Keratinocyte (primary cell): Measurements from ENCODE around the gene FMR1NB. TPM values are rescaled to one million over a fixed set of nuclear protein-coding genes. Genes with fewer than 3 reads are reported as not detected.

Experiments used
- DNase-seq: peaks from one replicate; pipeline ENCODE4 v3.0.0-alpha.2; 2011; ENCODE audit warnings: low read depth, missing footprints, low spot score
- FAIRE-seq: peaks from 2 replicates; lab custom pipeline; 2011; peaks lifted over from hg19 to GRCh38; lab: Jason Lieb, UNC
- H2AFZ ChIP-seq: 2 replicates; pipeline ENCODE4 v1.6.0; 2012; ENCODE audit warnings: low read length, control low read depth, inconsistent platforms; ENCODE audit not compliant: control insufficient read depth
- H3K27ac ChIP-seq: 2 replicates; pipeline ENCODE4 v1.5.1; 2011; ENCODE audit warnings: low read length; ENCODE audit not compliant: control insufficient read depth, insufficient read depth
- H3K27me3 ChIP-seq: 3 replicates; pipeline ENCODE4 v1.6.0; 2011; ENCODE audit warnings: low read length; ENCODE audit not compliant: control insufficient read depth, insufficient read depth; ENCODE audit errors: extremely low read depth
- H3K36me3 ChIP-seq, 2 experiments: 2 replicates in 1 of 2; 3 replicates in 1 of 2; pipeline ENCODE4 v1.5.1; 2011; ENCODE audit warnings: low read length in 2 of 2, mild to moderate bottlenecking in 1 of 2; ENCODE audit not compliant: control insufficient read depth in 2 of 2, insufficient read depth in 2 of 2; ENCODE audit errors: extremely low read depth in 1 of 2
- H3K4me1 ChIP-seq: 3 replicates; pipeline ENCODE4 v1.5.1; 2011; ENCODE audit warnings: low read length; ENCODE audit not compliant: control insufficient read depth, insufficient read depth; ENCODE audit errors: extremely low read depth
- H3K4me2 ChIP-seq: 3 replicates; pipeline ENCODE4 v1.6.0; 2011; ENCODE audit warnings: low read depth, low read length; ENCODE audit not compliant: control insufficient read depth, insufficient read depth; ENCODE audit errors: extremely low read depth
- H3K4me3 ChIP-seq, 3 experiments: fragments of 200-600 bp in 1 of 3; sonication (generic) in 1 of 3; 2 replicates in 2 of 3; 3 replicates in 1 of 3; pipeline ENCODE4 v1.5.1; 2011 to 2016; ENCODE audit warnings: low read length in 3 of 3, mild to moderate bottlenecking in 3 of 3, control low read depth in 2 of 3, inconsistent platforms in 1 of 3, low read depth in 1 of 3, mixed read lengths in 1 of 3, mixed run types in 1 of 3, moderate library complexity in 1 of 3; ENCODE audit not compliant: control insufficient read depth in 2 of 3, insufficient read depth in 2 of 3; ENCODE audit errors: extremely low read depth in 1 of 3
- H3K79me2 ChIP-seq: 2 replicates; pipeline ENCODE4 v1.6.0; 2012; ENCODE audit warnings: low read length; ENCODE audit not compliant: control insufficient read depth, insufficient read depth
- H3K9ac ChIP-seq: 3 replicates; pipeline ENCODE4 v1.6.0; 2011; ENCODE audit warnings: low read length; ENCODE audit not compliant: control insufficient read depth, insufficient read depth; ENCODE audit errors: extremely low read depth
- H3K9me1 ChIP-seq: 3 replicates; pipeline ENCODE4 v1.6.0; 2011; ENCODE audit warnings: low read length; ENCODE audit not compliant: control insufficient read depth, insufficient read depth; ENCODE audit errors: extremely low read depth
- H3K9me3 ChIP-seq: 2 replicates; pipeline ENCODE4 v1.5.1; 2012; ENCODE audit warnings: low read depth, low read length; ENCODE audit not compliant: control insufficient read depth
- H4K20me1 ChIP-seq: 3 replicates; pipeline ENCODE4 v1.6.0; 2011; ENCODE audit warnings: low read length; ENCODE audit not compliant: control insufficient read depth, insufficient read depth; ENCODE audit errors: extremely low read depth
- CTCF ChIP-seq, 3 experiments: IDR thresholded peaks in 1 of 3; conservative IDR thresholded peaks in 1 of 3; optimal IDR thresholded peaks in 1 of 3; 2 replicates in 2 of 3; 3 replicates in 1 of 3; pipeline versions ENCODE3 to v1.5.1; 2011; ENCODE audit warnings: low read length in 3 of 3, mild to moderate bottlenecking in 3 of 3, moderate library complexity in 2 of 3, control low read depth in 1 of 3, inconsistent platforms in 1 of 3; ENCODE audit not compliant: insufficient read depth in 2 of 3; ENCODE audit errors: extremely low read depth in 1 of 3
- EZH2 ChIP-seq: IDR thresholded peaks from one replicate; pipeline ENCODE4 v1.6.1; 2012; ENCODE audit warnings: inconsistent platforms, mild to moderate bottlenecking, low read length, moderate library complexity
- dilution Hi-C: fragments of 300-500 bp; cut with MboI; formaldehyde crosslinking; loops from one replicate; pipeline ENCODE4 v1.7.0; 2020; ENCODE audit warnings: low sequenced_read_pairs; ENCODE audit not compliant: extremely low pct_ligation_motif_present
- polyA plus RNA-seq, 5 experiments: library from polyadenylated mRNA; depleted of rRNA in 3 of 5; stranded (reverse) in 3 of 5; stranded (forward) in 1 of 5; unstranded in 1 of 5; fragments of >200 nt; gene quantifications; 1 replicate in 1 of 5; 2 replicates in 3 of 5; 3 replicates in 1 of 5; pipeline versions ENCODE4 v1.2.1 to v1.2.3, GENCODE V29; 2011 to 2012; ENCODE audit warnings: missing spikeins in 2 of 5, low read depth in 1 of 5, low replicate concordance in 1 of 5

Gene FMR1NB
- polyA plus RNA-seq, 1 donor (not counting 4 experiments of a cell fraction or from before 2014, with no cell fraction given) = not detected

DNA sequence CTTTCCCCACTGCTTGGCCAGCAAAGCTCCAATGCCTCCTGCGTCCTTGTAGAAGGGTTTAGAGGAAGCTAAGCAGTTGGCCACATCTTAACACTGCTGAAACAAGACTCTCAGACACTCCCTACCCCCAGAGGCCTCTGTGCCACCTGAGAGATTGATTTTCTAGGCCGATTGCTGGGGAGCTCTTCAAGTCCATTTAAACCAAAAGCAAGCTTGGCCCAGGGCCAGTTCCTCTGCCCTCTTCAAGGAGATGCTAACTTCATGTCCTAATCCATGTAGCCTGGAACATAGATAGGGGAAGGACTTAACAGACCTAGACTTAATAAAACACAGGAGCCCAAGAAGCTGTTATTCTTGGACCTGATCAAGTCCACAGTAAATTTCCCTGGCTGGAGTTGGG, 27.2 kb upstream of the FMR1NB start:
- no peak for TF ChIP-seq CTCF (optimal IDR thresholded peaks at IDR 0.05 in 1 of 3, IDR thresholded peaks at IDR 0.05 in 1 of 3, conservative IDR thresholded peaks at IDR 0.05 in 1 of 3; ENCODE audit: extremely low read depth in 1 of 3, insufficient read depth in 2 of 3, low read length in 3 of 3)
- no peak for TF ChIP-seq EZH2
- FAIRE-seq = no peak

DNA sequence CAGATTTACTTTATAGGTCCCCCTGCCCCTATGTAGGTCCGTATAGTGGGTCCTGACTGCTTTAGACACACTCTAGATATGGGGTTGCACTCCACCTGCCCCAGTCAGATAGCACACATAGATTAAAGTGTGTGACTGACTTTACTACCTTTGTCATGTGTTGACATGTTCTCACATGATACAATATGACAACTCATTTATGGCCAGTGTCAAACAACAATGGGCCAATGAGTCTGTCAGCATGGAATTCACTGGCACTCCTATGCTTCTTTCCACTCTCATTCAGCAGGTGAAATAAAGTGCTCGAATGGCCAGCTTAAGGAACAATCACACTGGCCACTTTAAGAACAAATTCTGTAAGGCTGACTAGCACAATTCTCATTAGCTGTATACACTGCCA, 23.8 kb upstream of the FMR1NB start:
- dilution Hi-C loops = no loop called here
- no peaks in the 10 kb centered on the region for H4K20me1 ChIP-seq
- no peak overlapping the region for H2AFZ ChIP-seq
- no peaks in the 10 kb centered on the region for H3K79me2 ChIP-seq
- FAIRE-seq = no peak
- H3K9me1 ChIP-seq = no peaks in the 10 kb centered on the region
- H3K9ac ChIP-seq = no peak overlapping the region
- H3K27me3 ChIP-seq = no peaks in the 10 kb centered on the region
- TF ChIP-seq CTCF (optimal IDR thresholded peaks at IDR 0.05 in 1 of 3, IDR thresholded peaks at IDR 0.05 in 1 of 3, conservative IDR thresholded peaks at IDR 0.05 in 1 of 3; ENCODE audit: extremely low read depth in 1 of 3, insufficient read depth in 2 of 3, low read length in 3 of 3) (no peak), EZH2 (no peak)
- H3K36me3 ChIP-seq = no peaks in the 10 kb centered on the region
- H3K4me1 ChIP-seq = peaks cover 3% of the 10 kb centered on the region
- H3K4me3 ChIP-seq = no peak overlapping the region
- no peak overlapping the region for H3K27ac ChIP-seq
- H3K9me3 ChIP-seq = no peaks in the 10 kb centered on the region
- DNase-seq = no peak
- no peak overlapping the region for H3K4me2 ChIP-seq

More for the DNA sequence above, 27.2 kb upstream of the FMR1NB start:
- no peaks in the 10 kb centered on the region for H3K27me3 ChIP-seq
- no peak overlapping the region for H3K9ac ChIP-seq
- H3K4me1 ChIP-seq = peaks cover 3% of the 10 kb centered on the region
- no peak for DNase-seq
- H4K20me1 ChIP-seq = no peaks in the 10 kb centered on the region
- dilution Hi-C loops = no loop called here
- H3K4me3 ChIP-seq = no peak overlapping the region
- H3K27ac ChIP-seq = no peak overlapping the region
- no peak overlapping the region for H2AFZ ChIP-seq
- no peaks in the 10 kb centered on the region for H3K9me3 ChIP-seq
- H3K9me1 ChIP-seq = no peaks in the 10 kb centered on the region
- no peak overlapping the region for H3K4me2 ChIP-seq
- H3K36me3 ChIP-seq = no peaks in the 10 kb centered on the region
- H3K79me2 ChIP-seq = no peaks in the 10 kb centered on the region
